Naive thymus-derived CD4-positive, alpha-beta T cell (primary cell): Measurements from ENCODE around the gene CCDC61. TPM values are rescaled to one million over a fixed set of nuclear protein-coding genes. Genes with fewer than 3 reads are reported as not detected.

Experiments
- ATAC-seq: fragments of 150-1000 bp; cut with Tn5 transposase; 2 replicates; pipeline ENCODE4 v1.10.0; 2021; ENCODE audit warnings: mild to moderate bottlenecking, moderate library complexity
- CTCF ChIA-PET: fragments of 350-600 bp; sonication (Branson Sonifier 250); formaldehyde crosslinking; loops from one replicate; lab custom pipeline; 2021; ENCODE audit warnings: antibody characterized with exemption; lab: Charles Lee
- POLR2A ChIA-PET: fragments of 350-600 bp; sonication (Branson Sonifier 250); formaldehyde crosslinking; loops from one replicate; lab custom pipeline; 2021; ENCODE audit warnings: antibody characterized with exemption, inconsistent platforms; lab: Charles Lee
- DNase-seq, 9 donors: peaks; one replicate each; pipeline versions ENCODE4 v3.0.0 to v3.0.0-alpha.2; 2020 to 2022; ENCODE audit warnings: mixed read lengths in 1 of 9
- H3K27ac ChIP-seq: one replicate; pipeline ENCODE4 v1.7.0; 2013; ENCODE audit warnings: mild to moderate bottlenecking, low read depth, low read length, moderate library complexity
- H3K27me3 ChIP-seq, 2 donors: one replicate each; pipeline ENCODE4 v1.7.0; 2013; ENCODE audit warnings: low read length in 2 of 2, mild to moderate bottlenecking in 2 of 2, moderate library complexity in 2 of 2; ENCODE audit not compliant: control insufficient read depth in 2 of 2, insufficient read depth in 2 of 2
- H3K36me3 ChIP-seq, 3 experiments: 1 replicate in 2 of 3; 2 replicates in 1 of 3; pipeline ENCODE4 v1.7.0; 2013; ENCODE audit warnings: low read length in 3 of 3, mild to moderate bottlenecking in 3 of 3, moderate library complexity in 1 of 3; ENCODE audit not compliant: insufficient read depth in 3 of 3, control insufficient read depth in 2 of 3
- H3K4me1 ChIP-seq, 2 donors: one replicate each; pipeline ENCODE4 v1.7.0; 2013; ENCODE audit warnings: low read length in 2 of 2, mild to moderate bottlenecking in 2 of 2, moderate library complexity in 1 of 2; ENCODE audit not compliant: control insufficient read depth in 2 of 2, insufficient read depth in 2 of 2
- H3K4me3 ChIP-seq: 2 replicates; pipeline ENCODE4 v1.7.0; 2013; ENCODE audit warnings: mild to moderate bottlenecking, low read length
- H3K9me3 ChIP-seq, 3 experiments: 1 replicate in 2 of 3; 2 replicates in 1 of 3; pipeline ENCODE4 v1.7.0; 2013; ENCODE audit warnings: low read length in 3 of 3; ENCODE audit not compliant: control insufficient read depth in 2 of 3
- H3K27ac Mint-ChIP-seq, 9 donors: one replicate each; pipeline ENCODE4 v1.8.0; 2020 to 2022; ENCODE audit warnings: mixed read lengths in 9 of 9, mild to moderate bottlenecking in 8 of 9, moderate library complexity in 5 of 9, inconsistent platforms in 2 of 9
- H3K27me3 Mint-ChIP-seq, 5 donors: one replicate each; pipeline ENCODE4 v1.8.0; 2021 to 2022; ENCODE audit warnings: mixed read lengths in 5 of 5, mild to moderate bottlenecking in 1 of 5
- H3K36me3 Mint-ChIP-seq, 5 donors: one replicate each; pipeline ENCODE4 v1.8.0; 2020 to 2022; ENCODE audit warnings: mixed read lengths in 5 of 5, mild to moderate bottlenecking in 3 of 5, inconsistent platforms in 1 of 5
- H3K4me1 Mint-ChIP-seq, 7 donors: one replicate each; pipeline ENCODE4 v1.8.0; 2020 to 2022; ENCODE audit warnings: mixed read lengths in 7 of 7, mild to moderate bottlenecking in 3 of 7, inconsistent platforms in 1 of 7
- H3K4me3 Mint-ChIP-seq, 10 donors: one replicate each; pipeline ENCODE4 v1.8.0; 2020 to 2022; ENCODE audit warnings: mild to moderate bottlenecking in 10 of 10, mixed read lengths in 10 of 10, moderate library complexity in 6 of 10, inconsistent platforms in 2 of 10
- H3K9me3 Mint-ChIP-seq, 11 donors: one replicate each; pipeline ENCODE4 v1.8.0; 2020 to 2022; ENCODE audit warnings: mixed read lengths in 11 of 11, mild to moderate bottlenecking in 4 of 11, inconsistent platforms in 1 of 11, moderate library complexity in 1 of 11
- intact Hi-C, 2 donors: fragments of 100-400 bp; cut with micrococcal nuclease; formaldehyde crosslinking; loops; one replicate each; pipeline ENCODE4 v1.15.1; 2023
- polyA plus RNA-seq, 2 donors: library from polyadenylated mRNA; unstranded; fragments of 300-500 nt; fragmentation: Illumina TruSeq; gene quantifications; one replicate each; pipeline ENCODE4 v1.2.3, GENCODE V29; 2021
- total RNA-seq, 6 experiments: library from RNA in 5 of 6; stranded (reverse) in 5 of 6; gene quantifications; 1 replicate in 5 of 6; 2 replicates in 1 of 6; pipeline ENCODE4 v1.2.3 and lab custom pipeline; 2021 to 2026

The CCDC61 gene
- total and polyA plus RNA-seq, 7 experiments from 2014 or later, result 10.1 to 35.8 (median 15.6) TPM

GRCh38 chr19:45985321-45985720 lies 9.9 kb upstream of the CCDC61 start:
- ATAC-seq (no peak), DNase-seq (no peak)
- Histone ChIP-seq H3K4me1 (no peaks in the 10 kb centered on the region), H3K27ac (no peak overlapping the region), H3K9me3 (no peaks in the 10 kb centered on the region), H3K36me3 (no peaks in the 10 kb centered on the region), H3K4me3 (no peak overlapping the region), H3K27me3 (no peaks in the 10 kb centered on the region)
- Mint-ChIP-seq H3K27ac (no peak overlapping the region), H3K4me3 (no peak overlapping the region), H3K4me1 (no peaks in the 10 kb centered on the region), H3K36me3 (no peaks in the 10 kb centered on the region), H3K27me3 (peaks cover 17 to 40% (median 27%) of the 10 kb centered on the region in 5 donors), H3K9me3 (peaks cover 0 to 4% (median 0%) of the 10 kb centered on the region in 11 donors)
- ChIA-PET POLR2A (no interaction called here), CTCF (no interaction called here)
- intact Hi-C loops, result no loop called here

DNA sequence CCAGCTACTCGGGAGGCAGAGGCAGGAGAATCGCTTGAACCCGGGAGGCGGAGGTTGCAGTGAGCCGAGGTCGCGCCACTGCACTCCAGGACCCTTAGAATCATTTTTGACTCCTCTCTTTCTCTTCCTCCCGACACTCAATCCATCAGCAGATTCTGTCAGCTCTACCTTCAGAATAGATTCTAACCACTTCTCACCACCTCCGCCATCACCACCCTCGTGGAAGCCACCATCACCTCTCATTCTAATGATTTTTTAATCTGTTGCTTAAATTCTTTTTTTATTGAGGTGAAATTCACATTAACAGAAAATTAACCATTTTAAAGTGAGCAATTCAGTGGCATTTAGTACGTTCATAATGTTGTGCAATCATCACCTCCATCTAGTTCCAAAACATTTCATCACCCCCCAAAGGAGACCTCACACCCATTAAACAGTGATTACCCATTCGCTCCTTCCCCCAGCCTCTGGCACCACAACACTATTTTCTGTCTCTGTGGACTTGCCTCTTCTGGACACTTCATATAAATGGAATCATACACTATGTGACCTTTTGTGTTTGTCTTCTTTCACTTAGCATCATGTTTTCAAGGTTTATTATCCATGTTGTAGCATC lies 5.0 kb upstream of the CCDC61 start:
- CTCF ChIA-PET, result no interaction called here
- Histone ChIP-seq H3K36me3 (no peaks in the 10 kb centered on the region), H3K27me3 (no peaks in the 10 kb centered on the region), H3K27ac (no peak overlapping the region), H3K4me1 (no peaks in the 10 kb centered on the region), H3K4me3 (no peak overlapping the region), H3K9me3 (no peaks in the 10 kb centered on the region)
- H3K27me3 Mint-ChIP-seq, result peaks cover 6 to 29% (median 19%) of the 10 kb centered on the region in 5 donors
- no peaks in the 10 kb centered on the region for H3K9me3 Mint-ChIP-seq
- no peaks in the 10 kb centered on the region for H3K36me3 Mint-ChIP-seq
- intact Hi-C loops, result loop anchor here (10.0 kb wide), 4 partner anchors 195 to 1355 kb away; partner anchors contain the start of genes DHX34 (in 1 of the 2), DMWD (in 1 of the 2), POLR1G (in 1 of the 2) and PPP1R13L (in 1 of the 2)
- POLR2A ChIA-PET, result no interaction called here
- no peaks in the 10 kb centered on the region for H3K4me1 Mint-ChIP-seq
- H3K4me3 Mint-ChIP-seq, result no peak overlapping the region
- no peak for DNase-seq
- H3K27ac Mint-ChIP-seq, result peak overlapping the region in 1 of 9 donors; percentile 1
- ATAC-seq, result no peak

GRCh38 chr19:45994456-45994997 lies 740 bp upstream of the CCDC61 start:
- H3K27ac ChIP-seq, result peak overlapping the region; percentile 58

DNA sequence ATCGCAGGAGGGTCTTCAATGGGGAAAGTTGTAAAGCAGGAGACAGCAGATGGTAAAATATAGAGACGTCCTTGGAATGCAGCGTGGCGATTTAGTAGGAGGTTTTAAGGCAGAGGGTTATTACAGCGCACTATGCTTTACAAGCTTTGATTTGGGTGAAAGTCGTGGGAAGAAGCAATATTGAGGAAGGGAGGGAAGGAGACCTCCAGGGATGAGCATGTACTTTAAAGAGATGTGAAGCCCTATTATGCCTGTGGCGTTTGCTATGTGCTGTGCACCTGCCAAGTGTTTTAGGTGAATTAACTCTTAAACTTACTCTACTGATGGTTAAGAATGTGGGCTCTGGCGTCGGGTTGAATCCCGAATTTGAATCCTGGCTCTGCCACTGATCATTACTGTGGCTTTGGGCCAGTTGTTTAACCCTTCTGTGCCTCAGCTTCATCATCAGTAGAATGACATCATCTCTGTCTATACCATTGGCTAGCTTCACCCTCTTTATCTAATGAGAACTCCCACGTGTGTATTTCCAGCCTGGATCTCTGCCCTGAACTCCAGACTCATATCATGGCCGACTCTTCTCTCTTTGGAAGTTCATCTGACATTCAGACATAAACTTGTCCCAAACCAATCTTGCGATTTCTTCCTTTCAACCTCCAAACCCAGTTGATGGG lies 583 bp downstream of the CCDC61 start:
- Histone ChIP-seq H3K27me3 (no peaks in the 10 kb centered on the region), H3K36me3 (peaks cover 0 to 6% (median 0%) of the 10 kb centered on the region in 3 experiments), H3K4me1 (peaks cover 5 to 9% of the 10 kb centered on the region in 2 donors), H3K27ac (peak overlapping the region; percentile 84), H3K4me3 (peak overlapping the region; percentile 71), H3K9me3 (no peaks in the 10 kb centered on the region)
- DNase-seq (no peak), ATAC-seq (no peak)
- POLR2A ChIA-PET, result interaction anchor here (1.0 to 1.8 kb wide), 3 partner anchors 18 to 94 kb away, joined by 3 to 7 read pairs (median 6); partner anchors contain the start of gene MYPOP
- Mint-ChIP-seq H3K27ac (peak overlapping the region in 1 of 9 donors; percentile 72), H3K27me3 (peaks cover 0 to 14% (median under 1%) of the 10 kb centered on the region in 5 donors), H3K9me3 (no peaks in the 10 kb centered on the region), H3K4me1 (peaks cover 12 to 32% (median 25%) of the 10 kb centered on the region in 7 donors), H3K36me3 (peaks cover 0 to 8% (median 6%) of the 10 kb centered on the region in 5 donors), H3K4me3 (no peak overlapping the region)
- intact Hi-C loops, result loop anchor here (1.0 to 10.0 kb wide), 19 partner anchors 13 to 1349 kb away; partner anchors contain the start of genes DMWD (in 2 of the 2), IRF2BP1 (in 2 of the 2), MYPOP (in 2 of the 2) and POLR1G (in 2 of the 2)
- CTCF ChIA-PET, result interaction anchor here (0.5 to 1.7 kb wide), 4 partner anchors 13 to 353 kb away, joined by 3 to 7 read pairs (median 3); partner anchors contain the start of gene IRF2BP1

More at GRCh38 chr19:45994456-45994997, 740 bp upstream of the CCDC61 start:
- H3K4me1 ChIP-seq, result peaks cover 5% of the 10 kb centered on the region in 2 donors
- Mint-ChIP-seq H3K4me3 (peak overlapping the region in 3 of 10 donors; percentile 9 to 64 (median 34)), H3K27ac (no peak overlapping the region), H3K36me3 (peaks cover 0 to 8% (median 6%) of the 10 kb centered on the region in 5 donors), H3K9me3 (no peaks in the 10 kb centered on the region), H3K27me3 (peaks cover 3 to 13% (median 7%) of the 10 kb centered on the region in 5 donors), H3K4me1 (peaks cover 8 to 19% (median 12%) of the 10 kb centered on the region in 7 donors)
- no peaks in the 10 kb centered on the region for H3K9me3 ChIP-seq
- ChIA-PET CTCF (interaction anchor here (0.7 to 1.7 kb wide), 3 partner anchors 15 to 547 kb away, joined by 3 to 7 read pairs (median 3); partner anchors contain the start of gene IRF2BP1), POLR2A (interaction anchor here (0.8 to 1.8 kb wide), 4 partner anchors 28 to 108 kb away, joined by 3 to 7 read pairs (median 5); partner anchors contain the start of genes IRF2BP1 and MYPOP)
- peaks cover 0 to 6% (median 0%) of the 10 kb centered on the region in 3 experiments for H3K36me3 ChIP-seq
- no peaks in the 10 kb centered on the region for H3K27me3 ChIP-seq
- ATAC-seq, result no peak
- intact Hi-C loops, result loop anchor here (2.0 to 10.0 kb wide), 8 partner anchors 14 to 1350 kb away; partner anchors contain the start of genes DHX34 (in 1 of the 2), DMWD (in 1 of the 2), POLR1G (in 1 of the 2) and PPP1R13L (in 1 of the 2)
- H3K4me3 ChIP-seq, result peak overlapping the region; percentile 73
- DNase-seq, result no peak

- Mint-ChIP-seq H3K27ac (peak overlapping the region in 6 of 9 donors; percentile 0 to 89 (median 39)), H3K4me3 (peak overlapping the region in 2 of 10 donors; percentile 55 to 60), H3K9me3 (no peaks in the 10 kb centered on the region), H3K36me3 (peaks cover 0 to 8% (median 6%) of the 10 kb centered on the region in 5 donors), H3K4me1 (peaks cover 12 to 34% (median 28%) of the 10 kb centered on the region in 7 donors), H3K27me3 (peaks cover 0 to 11% (median 0%) of the 10 kb centered on the region in 5 donors)
- peaks cover 0 to 6% (median 0%) of the 10 kb centered on the region in 3 experiments for H3K36me3 ChIP-seq
- POLR2A ChIA-PET, result no interaction called here
- DNase-seq, result no peak
- no peaks in the 10 kb centered on the region for H3K9me3 ChIP-seq
- intact Hi-C loops, result loop anchor here (5.0 to 10.0 kb wide), 5 partner anchors 202 to 1348 kb away; partner anchors contain the start of genes CCDC9 (in 1 of the 2), DHX34 (in 1 of the 2), DMWD (in 1 of the 2) and POLR1G (in 1 of the 2)
- H3K4me1 ChIP-seq, result peaks cover 5 to 9% of the 10 kb centered on the region in 2 donors
- ATAC-seq, result no peak
- CTCF ChIA-PET, result interaction anchor here (0.6 to 0.9 kb wide), 2 partner anchors 12 to 138 kb away, joined by 3 to 5 read pairs; no protein-coding TSS in a partner anchor
- no peak overlapping the region for H3K4me3 ChIP-seq
- H3K27me3 ChIP-seq, result no peaks in the 10 kb centered on the region
- no peak overlapping the region for H3K27ac ChIP-seq
Observed at GRCh38 chr19:45996933-45997332, 1.7 kb downstream of the CCDC61 start.
